HG03280 (cell line): ENCODE results near the gene ADAMTSL2.

ENCODE experiments used
- ATAC-seq: cut with Tn5 transposase; IDR thresholded peaks from one replicate; pipeline ENCODE4 v1.9.1; 2021; ENCODE audit warnings: mild to moderate bottlenecking, moderate library complexity; ENCODE audit not compliant: unreplicated experiment

Gene ADAMTSL2

GRCh38 chr9:133584559-133585476, 50.3 kb downstream of the ADAMTSL2 start:
- no peak for ATAC-seq

GRCh38 chr9:133585481-133586351, 51.2 kb downstream of the ADAMTSL2 start:
- ATAC-seq, result no peak

GRCh38 chr9:133587051-133587450, 52.5 kb downstream of the ADAMTSL2 start:
- ATAC-seq, result no peak

- ATAC-seq, result no peak
These were observed 53.0 kb downstream of the ADAMTSL2 start for GRCh38 chr9:133587466-133587865.

- no peak for ATAC-seq
These were observed 55.1 kb downstream of the ADAMTSL2 start for GRCh38 chr9:133589454-133590227.

GRCh38 chr9:133590231-133590855, 55.8 kb downstream of the ADAMTSL2 start:
- ATAC-seq, result no peak

- ATAC-seq, result no peak
These were observed 56.8 kb downstream of the ADAMTSL2 start for GRCh38 chr9:133591116-133591910.

GRCh38 chr9:133591985-133592384, 57.5 kb downstream of the ADAMTSL2 start:
- ATAC-seq, result no peak

- ATAC-seq, result no peak
These were observed 58.4 kb downstream of the ADAMTSL2 start for GRCh38 chr9:133592731-133593409.

GRCh38 chr9:133593587-133594253, 59.2 kb downstream of the ADAMTSL2 start:
- no peak for ATAC-seq

- ATAC-seq, result no peak
These were observed 59.8 kb downstream of the ADAMTSL2 start for GRCh38 chr9:133594310-133594709.

GRCh38 chr9:133595910-133596309, 61.4 kb downstream of the ADAMTSL2 start:
- ATAC-seq, result no peak

GRCh38 chr9:133597316-133597957, 62.9 kb downstream of the ADAMTSL2 start:
- no peak for ATAC-seq

- no peak for ATAC-seq
These were observed 64.5 kb downstream of the ADAMTSL2 start for GRCh38 chr9:133598978-133599377.

GRCh38 chr9:133599470-133600173, 65.1 kb downstream of the ADAMTSL2 start:
- no peak for ATAC-seq

- no peak for ATAC-seq
These were observed 66.2 kb downstream of the ADAMTSL2 start for GRCh38 chr9:133600739-133601138.

- ATAC-seq, result no peak
These were observed 67.2 kb downstream of the ADAMTSL2 start for GRCh38 chr9:133601746-133602145.
